MCF 10A (cell line): Measurements from ENCODE around the gene P2RY8. TPM values are rescaled to one million over a fixed set of nuclear protein-coding genes. Genes with fewer than 3 reads are reported as not detected.
"Not testable (repeated sequence)": the region's sequence is repeated elsewhere in the genome, so short reads cannot be mapped to it uniquely, and the experiment has no call there.

Experiments
- BruUV-seq: library from RNA; stranded (reverse); fragments of 400-500 nt; replicated peaks from 2 replicates; lab custom pipeline; 2021; lab: Mats Ljungman, UMichigan
- CTCF ChIA-PET: fragments of 300-600 bp; sonication (Branson Sonifier 250); formaldehyde crosslinking; extraction: SDS; loops from one replicate; lab custom pipeline; 2021; ENCODE audit warnings: antibody characterized with exemption, inconsistent platforms; lab: Yijun Ruan, JAX
- POLR2A ChIA-PET: fragments of 300-600, 350-650 bp; sonication (Branson Sonifier 250); formaldehyde crosslinking; extraction: SDS; loops from one replicate; lab custom pipeline; 2020; ENCODE audit warnings: antibody characterized with exemption, inconsistent platforms; lab: Yijun Ruan, JAX
- DNase-seq: peaks from one replicate; pipeline ENCODE4 v3.0.0-alpha.2; 2018; ENCODE audit not compliant: unreplicated experiment
- H3K27ac Mint-ChIP-seq: one replicate; pipeline ENCODE4 v1.8.0; 2022; ENCODE audit warnings: mild to moderate bottlenecking, low read depth, mixed read lengths; ENCODE audit not compliant: unreplicated experiment
- H3K27me3 Mint-ChIP-seq: one replicate; pipeline ENCODE4 v1.8.0; 2022; ENCODE audit warnings: mixed read lengths; ENCODE audit not compliant: insufficient read depth, unreplicated experiment
- H3K36me3 Mint-ChIP-seq: one replicate; pipeline ENCODE4 v1.8.0; 2022; ENCODE audit warnings: mild to moderate bottlenecking, moderate library complexity, mixed read lengths; ENCODE audit not compliant: insufficient read depth, unreplicated experiment
- H3K4me1 Mint-ChIP-seq: one replicate; pipeline ENCODE4 v1.8.0; 2022; ENCODE audit warnings: mixed read lengths; ENCODE audit not compliant: insufficient read depth, unreplicated experiment
- H3K4me3 Mint-ChIP-seq: one replicate; pipeline ENCODE4 v1.8.0; 2022; ENCODE audit warnings: mild to moderate bottlenecking, moderate library complexity, mixed read lengths; ENCODE audit not compliant: unreplicated experiment
- H3K9me3 Mint-ChIP-seq: one replicate; pipeline ENCODE4 v1.8.0; 2022; ENCODE audit warnings: mixed read lengths; ENCODE audit not compliant: unreplicated experiment
- CTCF ChIP-seq: fragments of 200-600 bp; IDR thresholded peaks from one replicate; pipeline ENCODE4 v1.8.0; 2022; ENCODE audit warnings: antibody characterized with exemption, mild to moderate bottlenecking; ENCODE audit not compliant: unreplicated experiment
- intact Hi-C: fragments of 100-400 bp; cut with micrococcal nuclease; formaldehyde crosslinking; loops from 2 replicates; pipeline ENCODE4 v1.14.1; 2022
- total RNA-seq: library from RNA; stranded (reverse); gene quantifications from 2 replicates; pipeline ENCODE4 v1.2.3, GENCODE V29; 2022

P2RY8 gene
- total RNA-seq, 1 experiment from 2014 or later: not detected

- peaks cover 8% of the 10 kb centered on the region for H3K9me3 Mint-ChIP-seq
- no peaks in the 10 kb centered on the region for H3K27me3 Mint-ChIP-seq
- ChIA-PET CTCF (no interaction called here), POLR2A (no interaction called here)
- BruUV-seq: no TSS peak
- intact Hi-C loops: loop anchor here (5.0 kb wide), 2 partner anchors 202 to 1162 kb away; no protein-coding TSS in a partner anchor
- peaks cover 13% of the 10 kb centered on the region for H3K36me3 Mint-ChIP-seq
- H3K4me3 Mint-ChIP-seq: no peak overlapping the region
- DNase-seq: no peak
- H3K4me1 Mint-ChIP-seq: peaks cover 7% of the 10 kb centered on the region
- H3K27ac Mint-ChIP-seq: no peak overlapping the region
- no peak for TF ChIP-seq CTCF
These were observed 86.4 kb downstream of the P2RY8 start for GRCh38 chrX:1450361-1451161.

DNA sequence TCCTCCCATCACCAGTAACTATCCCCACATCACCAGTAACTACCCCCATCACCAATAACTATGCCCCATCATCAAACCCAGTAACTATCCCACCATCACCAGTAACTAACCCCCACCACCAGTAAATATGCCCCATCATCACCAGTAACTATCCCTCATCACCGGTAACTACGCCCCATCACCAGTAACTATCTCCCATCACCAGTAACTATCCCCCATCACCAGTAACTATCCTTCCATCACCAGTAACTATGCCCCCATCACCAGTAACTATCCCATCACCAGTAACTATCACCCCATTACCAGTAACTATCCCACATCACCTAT is 87.2 kb downstream of the P2RY8 start:
- no peak overlapping the region for H3K27ac Mint-ChIP-seq
- intact Hi-C loops: loop anchor here (5.0 kb wide), 2 partner anchors 203 to 1163 kb away; no protein-coding TSS in a partner anchor
- no peak for TF ChIP-seq CTCF
- no peaks in the 10 kb centered on the region for H3K27me3 Mint-ChIP-seq
- ChIA-PET CTCF (no interaction called here), POLR2A (no interaction called here)
- BruUV-seq: no TSS peak
- H3K4me3 Mint-ChIP-seq: no peak overlapping the region
- H3K4me1 Mint-ChIP-seq: peaks cover 7% of the 10 kb centered on the region
- H3K9me3 Mint-ChIP-seq: peaks cover 13% of the 10 kb centered on the region
- no peak for DNase-seq
- H3K36me3 Mint-ChIP-seq: peaks cover 17% of the 10 kb centered on the region

- Mint-ChIP-seq H3K27me3 (no peaks in the 10 kb centered on the region), H3K27ac (no peak overlapping the region), H3K4me1 (peaks cover 7% of the 10 kb centered on the region), H3K4me3 (no peak overlapping the region), H3K9me3 (peaks cover 17% of the 10 kb centered on the region), H3K36me3 (peaks cover 20% of the 10 kb centered on the region)
- TF ChIP-seq CTCF: no peak
- no peak for DNase-seq
- BruUV-seq: no TSS peak
- POLR2A ChIA-PET: no interaction called here
- CTCF ChIA-PET: no interaction called here
- intact Hi-C loops: no loop called here
These were observed 87.8 kb downstream of the P2RY8 start for GRCh38 chrX:1449036-1449822.

DNA sequence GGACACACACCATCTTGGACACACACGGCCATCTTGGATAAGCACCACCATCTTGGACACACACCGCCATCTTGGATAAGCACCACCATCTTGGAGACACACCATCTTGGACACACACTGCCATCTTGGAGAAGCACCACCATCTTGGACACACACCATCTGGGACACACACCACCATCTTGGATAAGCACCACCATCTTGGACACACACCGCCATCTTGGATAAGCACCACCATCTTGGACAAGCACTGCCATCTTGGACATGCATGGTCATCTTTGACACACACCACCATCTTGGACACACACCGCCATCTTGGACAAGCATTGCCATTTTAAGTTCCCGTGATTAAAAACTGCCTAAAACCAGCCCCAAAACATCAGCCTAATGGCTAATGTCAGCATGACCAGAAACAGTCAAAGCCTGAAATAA is 88.4 kb downstream of the P2RY8 start:
- CTCF ChIA-PET, POLR2A ChIA-PET, BruUV-seq, H3K27me3 Mint-ChIP-seq, H3K27ac Mint-ChIP-seq, intact Hi-C loops, H3K4me3 Mint-ChIP-seq, DNase-seq, H3K4me1 Mint-ChIP-seq: not testable (repeated sequence)
- Mint-ChIP-seq H3K36me3 (peaks cover 26% of the 10 kb centered on the region), H3K9me3 (peaks cover 17% of the 10 kb centered on the region)

- DNase-seq, H3K4me3 Mint-ChIP-seq, intact Hi-C loops, POLR2A ChIA-PET, H3K27me3 Mint-ChIP-seq, H3K4me1 Mint-ChIP-seq, H3K27ac Mint-ChIP-seq, BruUV-seq, CTCF ChIA-PET: not testable (repeated sequence)
- Mint-ChIP-seq H3K9me3 (peaks cover 17% of the 10 kb centered on the region), H3K36me3 (peaks cover 25% of the 10 kb centered on the region)
These were observed 88.9 kb downstream of the P2RY8 start for GRCh38 chrX:1447969-1448572.

DNA sequence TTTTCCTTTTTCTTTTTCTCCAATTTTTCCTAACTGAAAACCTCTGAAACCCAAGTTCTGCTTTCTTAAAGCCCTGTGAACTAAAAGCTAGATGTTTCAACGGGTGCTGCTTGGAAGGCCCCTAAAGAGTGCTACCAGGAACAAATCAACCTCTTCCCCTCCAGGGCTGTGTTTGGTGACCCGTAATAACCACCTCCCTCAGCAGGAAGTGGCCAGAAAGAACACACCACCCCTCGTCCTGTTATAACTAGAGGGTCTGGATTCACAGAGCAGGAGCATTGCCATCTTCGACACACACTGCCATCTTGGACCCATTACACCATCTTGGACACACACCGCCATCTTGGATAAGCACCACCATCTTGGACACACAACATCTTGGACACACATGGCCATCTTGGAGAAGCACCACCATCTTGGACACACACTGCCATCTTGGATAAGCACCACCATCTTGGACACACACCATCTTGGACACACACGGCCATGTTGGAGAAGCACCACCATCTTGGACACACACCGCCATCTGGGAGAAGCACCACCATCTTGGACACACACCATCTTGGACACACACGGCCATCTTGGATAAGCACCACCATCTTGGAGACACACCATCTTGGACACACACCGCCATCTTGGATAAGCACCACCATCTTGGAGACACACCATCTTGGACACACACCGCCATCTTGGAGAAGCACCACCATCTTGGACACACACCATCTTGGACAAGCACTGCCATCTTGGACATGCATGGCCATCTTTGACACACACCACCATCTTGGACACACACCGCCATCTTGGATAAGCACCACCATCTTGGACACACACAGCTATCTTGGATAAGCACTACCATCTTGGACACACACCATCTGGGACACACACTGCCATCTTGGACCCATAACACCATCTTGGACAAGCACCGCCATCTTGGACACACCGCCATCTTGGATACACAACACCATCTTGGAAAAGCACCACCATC is 89.7 kb downstream of the P2RY8 start:
- peaks cover 17% of the 10 kb centered on the region for H3K9me3 Mint-ChIP-seq
- H3K36me3 Mint-ChIP-seq: peaks cover 20% of the 10 kb centered on the region
- BruUV-seq, H3K4me3 Mint-ChIP-seq, CTCF ChIA-PET, H3K27ac Mint-ChIP-seq, H3K4me1 Mint-ChIP-seq, DNase-seq, intact Hi-C loops, POLR2A ChIA-PET, H3K27me3 Mint-ChIP-seq: not testable (repeated sequence)
